Ramos (cell line): ENCODE measurements around the gene SLC9A9.
"Not testable (repeated sequence)": the region's sequence is repeated elsewhere in the genome, so short reads cannot be mapped to it uniquely, and the experiment has no call there.

Experiments
- in situ Hi-C: fragments of 300-500 bp; cut with MboI; formaldehyde crosslinking; loops from one replicate; pipeline ENCODE4 v1.14.3; 2022; ENCODE audit warnings: low sequenced_read_pairs; ENCODE audit not compliant: unreplicated experiment

Gene SLC9A9

GRCh38 chr3:143529018-143529478 is 319.2 kb downstream of the SLC9A9 start:
- in situ Hi-C loops: no loop called here

GRCh38 chr3:143526011-143526545 is 322.2 kb downstream of the SLC9A9 start:
- in situ Hi-C loops: no loop called here

- in situ Hi-C loops: no loop called here
These were observed 322.9 kb downstream of the SLC9A9 start for GRCh38 chr3:143525408-143525807.

- in situ Hi-C loops: no loop called here
These were observed 326.5 kb downstream of the SLC9A9 start for GRCh38 chr3:143521803-143522202.

- in situ Hi-C loops: not testable (repeated sequence)
These were observed 331.1 kb downstream of the SLC9A9 start for GRCh38 chr3:143517131-143517530.

GRCh38 chr3:143514874-143515273 is 333.4 kb downstream of the SLC9A9 start:
- in situ Hi-C loops: no loop called here

GRCh38 chr3:143514109-143514508 is 334.2 kb downstream of the SLC9A9 start:
- in situ Hi-C loops: no loop called here

GRCh38 chr3:143511174-143511879 is 336.9 kb downstream of the SLC9A9 start:
- in situ Hi-C loops: no loop called here

GRCh38 chr3:143510601-143511000 is 337.7 kb downstream of the SLC9A9 start:
- in situ Hi-C loops: no loop called here

GRCh38 chr3:143507735-143508580 is 340.3 kb downstream of the SLC9A9 start:
- in situ Hi-C loops: no loop called here

- in situ Hi-C loops: no loop called here
These were observed 342.1 kb downstream of the SLC9A9 start for GRCh38 chr3:143506190-143506589.

GRCh38 chr3:143503325-143503885 is 344.9 kb downstream of the SLC9A9 start:
- in situ Hi-C loops: no loop called here

- in situ Hi-C loops: no loop called here
These were observed 346.2 kb downstream of the SLC9A9 start for GRCh38 chr3:143502081-143502480.

- in situ Hi-C loops: no loop called here
These were observed 350.9 kb downstream of the SLC9A9 start for GRCh38 chr3:143497382-143497781.

- in situ Hi-C loops: no loop called here
These were observed 352.1 kb downstream of the SLC9A9 start for GRCh38 chr3:143496191-143496590.

- in situ Hi-C loops: no loop called here
These were observed 352.7 kb downstream of the SLC9A9 start for GRCh38 chr3:143495527-143495926.

- in situ Hi-C loops: no loop called here
These were observed 361.7 kb downstream of the SLC9A9 start for GRCh38 chr3:143486611-143487010.

GRCh38 chr3:143484846-143485512 is 363.3 kb downstream of the SLC9A9 start:
- in situ Hi-C loops: no loop called here

GRCh38 chr3:143483214-143483613 is 365.1 kb downstream of the SLC9A9 start:
- in situ Hi-C loops: no loop called here
